HFF-Myc (cell line): ENCODE measurements around the gene KAZALD1.

Source experiments
- DNase-seq: peaks from one replicate; pipeline ENCODE4 v3.0.0-alpha.2; 2011; ENCODE audit warnings: low read depth; ENCODE audit errors: extremely low read depth
- H3K4me3 ChIP-seq: replicated peaks from 2 replicates; pipeline ENCODE4 v1.5.1; 2011; ENCODE audit warnings: low read depth, mild to moderate bottlenecking, control low read depth, low read length
- TF ChIP-seq, protein P1 (sequence below): IDR thresholded peaks from 2 replicates; pipeline ENCODE4 v1.5.1; 2012; ENCODE audit warnings: mild to moderate bottlenecking, low read depth, low read length, control low read depth; ENCODE audit errors: missing control alignments

Gene KAZALD1

DNA sequence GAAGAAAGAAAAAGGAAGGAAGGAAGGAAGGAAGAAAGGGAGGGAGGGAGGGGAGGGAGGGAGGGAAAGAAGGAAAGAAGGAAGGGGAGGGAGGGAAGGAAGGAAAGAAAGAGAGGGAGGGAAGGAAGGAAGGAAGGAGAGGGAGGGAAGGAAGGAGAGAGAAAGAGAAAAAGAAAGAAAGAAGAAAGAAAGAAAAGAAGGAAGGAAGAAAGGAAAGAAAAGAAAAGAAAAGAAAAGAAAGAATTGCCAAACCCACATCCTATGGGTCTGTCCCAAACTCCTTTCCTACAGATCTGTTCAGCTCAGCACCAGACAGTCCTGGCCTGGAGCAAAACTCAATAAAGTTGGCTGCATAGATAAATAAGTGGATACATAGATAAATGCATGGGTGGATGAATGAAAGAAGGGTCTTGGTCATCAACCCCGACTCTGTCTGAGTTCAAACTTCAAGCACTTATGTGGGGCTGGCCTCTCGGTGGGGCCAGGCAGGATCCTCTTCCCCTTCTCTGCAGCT lies 52.2 kb downstream of the KAZALD1 start:
- DNase-seq, result no peak
- TF ChIP-seq, protein P1, sequence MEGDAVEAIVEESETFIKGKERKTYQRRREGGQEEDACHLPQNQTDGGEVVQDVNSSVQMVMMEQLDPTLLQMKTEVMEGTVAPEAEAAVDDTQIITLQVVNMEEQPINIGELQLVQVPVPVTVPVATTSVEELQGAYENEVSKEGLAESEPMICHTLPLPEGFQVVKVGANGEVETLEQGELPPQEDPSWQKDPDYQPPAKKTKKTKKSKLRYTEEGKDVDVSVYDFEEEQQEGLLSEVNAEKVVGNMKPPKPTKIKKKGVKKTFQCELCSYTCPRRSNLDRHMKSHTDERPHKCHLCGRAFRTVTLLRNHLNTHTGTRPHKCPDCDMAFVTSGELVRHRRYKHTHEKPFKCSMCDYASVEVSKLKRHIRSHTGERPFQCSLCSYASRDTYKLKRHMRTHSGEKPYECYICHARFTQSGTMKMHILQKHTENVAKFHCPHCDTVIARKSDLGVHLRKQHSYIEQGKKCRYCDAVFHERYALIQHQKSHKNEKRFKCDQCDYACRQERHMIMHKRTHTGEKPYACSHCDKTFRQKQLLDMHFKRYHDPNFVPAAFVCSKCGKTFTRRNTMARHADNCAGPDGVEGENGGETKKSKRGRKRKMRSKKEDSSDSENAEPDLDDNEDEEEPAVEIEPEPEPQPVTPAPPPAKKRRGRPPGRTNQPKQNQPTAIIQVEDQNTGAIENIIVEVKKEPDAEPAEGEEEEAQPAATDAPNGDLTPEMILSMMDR, result no peak

DNA sequence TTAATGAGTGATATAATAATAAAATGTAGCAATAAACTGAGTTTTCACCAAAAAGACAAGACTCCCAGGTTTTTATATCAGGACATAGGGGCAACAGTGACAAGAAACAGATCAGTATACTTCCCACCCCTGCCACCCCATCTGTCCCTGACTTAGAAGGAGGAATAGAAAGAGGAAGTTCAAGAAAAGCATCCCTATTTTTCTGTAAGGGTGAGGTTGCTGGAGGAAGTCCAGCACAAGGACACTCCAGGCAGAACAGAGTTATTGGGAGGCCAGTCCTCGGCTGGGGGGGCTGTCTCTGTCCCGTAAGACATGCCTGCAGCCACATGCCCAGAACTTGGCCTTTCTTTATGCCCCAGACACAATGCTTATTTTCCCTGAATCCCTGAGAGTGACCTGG lies 52.9 kb downstream of the KAZALD1 start:
- H3K4me3 ChIP-seq, result no peak overlapping the region
- no peak for DNase-seq
- TF ChIP-seq, protein P1, result no peak

More for the DNA sequence above, 52.2 kb downstream of the KAZALD1 start:
- H3K4me3 ChIP-seq, result no peak overlapping the region
